ENCODE measurements around the gene TMEM121.

GRCh38 chr14:105531088-105531893, 4.9 kb downstream of the TMEM121 start:
- TF ChIP-seq CTCF (IDR thresholded peaks at IDR 0.05) (no peak), JUND (IDR thresholded peaks at IDR 0.05) (no peak), GABPA (IDR thresholded peaks at IDR 0.05; ENCODE audit: low read depth) (no peak), EZH2phosphoT487 (IDR thresholded peaks at IDR 0.05; ENCODE audit: borderline replicate concordance, low read depth) (no peak), USF2 (IDR thresholded peaks at IDR 0.05; ENCODE audit: borderline replicate concordance, low read depth, low read length) (no peak), TAF1 (IDR thresholded peaks at IDR 0.05; ENCODE audit: borderline replicate concordance, low read depth, low read length) (no peak), USF1 (IDR thresholded peaks at IDR 0.05; ENCODE audit: borderline replicate concordance, low read depth) (no peak), RFX5 (IDR thresholded peaks at IDR 0.05; ENCODE audit: low read length) (no peak), YY1 (IDR thresholded peaks at IDR 0.05; ENCODE audit: low read depth) (no peak), POLR2AphosphoS5 (IDR thresholded peaks at IDR 0.05; ENCODE audit: low read depth, low read length) (no peak), RXRA (IDR thresholded peaks at IDR 0.05; ENCODE audit: borderline replicate concordance, low read depth) (no peak)

All from SK-N-SH (cell line).